ENCODE data around the gene OPN1MW. TPM values are rescaled to one million over a fixed set of nuclear protein-coding genes. Genes with fewer than 3 reads are reported as not detected.
"Not testable (repeated sequence)": the region's sequence is repeated elsewhere in the genome, so short reads cannot be mapped to it uniquely, and the experiment has no call there.

OPN1MW gene
- total RNA-seq, 4 donors from 2014 or later, result not detected

GRCh38 chrX:154140742-154141141, 41.7 kb upstream of the OPN1MW start:
- Histone ChIP-seq H3K9me3 (no peaks in the 10 kb centered on the region), H3K36me3 (no peaks in the 10 kb centered on the region), H3K4me3 (no peak overlapping the region), H3K4me1 (peaks cover 0 to 9% (median 0%) of the 10 kb centered on the region in 3 donors), H3K27ac (no peak overlapping the region), H3K27me3 (no peaks in the 10 kb centered on the region)
- 100% methylated on average over 1 of the region's 10 CpGs; no CpG with 5 or more reads in 1 of the 2 donors for WGBS, 2 donors
- no peak for DNase-seq
- TF ChIP-seq POLR2A (IDR thresholded peaks at IDR 0.05), result no peak
- intact Hi-C loops (cut with DNase I), result no loop called here

GRCh38 chrX:154142386-154142785, 40.0 kb upstream of the OPN1MW start:
- H3K4me3 ChIP-seq, result no peak overlapping the region
- TF ChIP-seq POLR2A (IDR thresholded peaks at IDR 0.05) (no peak), CTCF (IDR thresholded peaks at IDR 0.05) (no peak)
- WGBS, 2 donors, result 89 to 90% methylated on average over 6 to 8 of the region's 8 CpGs
- intact Hi-C loops (cut with DNase I), result no loop called here
- H3K27ac ChIP-seq, result no peak overlapping the region
- H3K27me3 ChIP-seq, result no peaks in the 10 kb centered on the region
- DNase-seq, result no peak
- H3K36me3 ChIP-seq, result no peaks in the 10 kb centered on the region
- no peaks in the 10 kb centered on the region for H3K4me1 ChIP-seq
- H3K9me3 ChIP-seq, result no peaks in the 10 kb centered on the region

- no peaks in the 10 kb centered on the region for H3K4me1 ChIP-seq
- no peaks in the 10 kb centered on the region for H3K9me3 ChIP-seq
- no peaks in the 10 kb centered on the region for H3K27me3 ChIP-seq
- H3K27ac ChIP-seq, result no peak overlapping the region
- no peak for DNase-seq
- H3K36me3 ChIP-seq, result no peaks in the 10 kb centered on the region
- 82 to 100% methylated on average over 5 to 15 of the region's 23 CpGs for WGBS, 2 donors
- intact Hi-C loops (cut with DNase I), result no loop called here
- no peak for TF ChIP-seq POLR2A (IDR thresholded peaks at IDR 0.05)
- TF ChIP-seq CTCF (IDR thresholded peaks at IDR 0.05), result no peak
- no peak overlapping the region for H3K4me3 ChIP-seq
These were observed 39.2 kb upstream of the OPN1MW start for GRCh38 chrX:154142950-154143745.

- H3K4me1 ChIP-seq; H3K9me3 ChIP-seq; H3K27ac ChIP-seq; intact Hi-C loops (cut with DNase I); H3K4me3 ChIP-seq; H3K36me3 ChIP-seq; H3K27me3 ChIP-seq; DNase-seq: not testable (repeated sequence)
- WGBS, 2 donors, result no CpG with 5 or more reads among the region's 15 CpGs
These were observed 38.4 kb upstream of the OPN1MW start, which contains the start of gene OPN1LW for GRCh38 chrX:154144010-154144409. Gene OPN1LW, plus strand, starts transcription at chrX:154144243. Its CDS starts 41 bp downstream, at chrX:154144284.

- H3K27me3 ChIP-seq; H3K36me3 ChIP-seq; DNase-seq; H3K9me3 ChIP-seq; H3K4me1 ChIP-seq; H3K27ac ChIP-seq; intact Hi-C loops (cut with DNase I); H3K4me3 ChIP-seq: not testable (repeated sequence)
- WGBS, 2 donors, result no CpG with 5 or more reads among the region's 6 CpGs
These were observed 31.4 kb upstream of the OPN1MW start for GRCh38 chrX:154151030-154151429.

GRCh38 chrX:154156221-154156620, 26.2 kb upstream of the OPN1MW start:
- H3K4me1 ChIP-seq; H3K9me3 ChIP-seq; H3K36me3 ChIP-seq; H3K27me3 ChIP-seq; H3K27ac ChIP-seq; DNase-seq; H3K4me3 ChIP-seq; intact Hi-C loops (cut with DNase I): not testable (repeated sequence)
- WGBS, 2 donors, result 97% methylated on average over 6 to 10 of the region's 11 CpGs

GRCh38 chrX:154157207-154157606, 25.2 kb upstream of the OPN1MW start:
- intact Hi-C loops (cut with DNase I); H3K27ac ChIP-seq; H3K4me3 ChIP-seq; H3K4me1 ChIP-seq; H3K9me3 ChIP-seq; DNase-seq; H3K27me3 ChIP-seq; H3K36me3 ChIP-seq: not testable (repeated sequence)
- no CpG with 5 or more reads among the region's 2 CpGs for WGBS, 2 donors

- H3K9me3 ChIP-seq; H3K27me3 ChIP-seq; H3K27ac ChIP-seq; intact Hi-C loops (cut with DNase I); H3K36me3 ChIP-seq; H3K4me3 ChIP-seq; DNase-seq; H3K4me1 ChIP-seq: not testable (repeated sequence)
- no CpG with 5 or more reads among the region's 15 CpGs for WGBS, 2 donors
These were observed 23.1 kb upstream of the OPN1MW start for GRCh38 chrX:154159345-154159744.

- intact Hi-C loops (cut with DNase I); H3K27me3 ChIP-seq; DNase-seq; H3K27ac ChIP-seq; H3K4me3 ChIP-seq; H3K36me3 ChIP-seq; H3K4me1 ChIP-seq; H3K9me3 ChIP-seq: not testable (repeated sequence)
- WGBS, 2 donors, result no CpG with 5 or more reads among the region's 8 CpGs
These were observed 17.5 kb upstream of the OPN1MW start for GRCh38 chrX:154164902-154165301.

GRCh38 chrX:154168384-154168783, 14.0 kb upstream of the OPN1MW start:
- intact Hi-C loops (cut with DNase I); DNase-seq; H3K9me3 ChIP-seq; H3K27ac ChIP-seq; H3K36me3 ChIP-seq; H3K4me3 ChIP-seq; H3K4me1 ChIP-seq; H3K27me3 ChIP-seq: not testable (repeated sequence)
- no CpG with 5 or more reads among the region's 13 CpGs for WGBS, 2 donors

GRCh38 chrX:154172535-154172943, 9.9 kb upstream of the OPN1MW start:
- H3K27me3 ChIP-seq; H3K4me1 ChIP-seq; H3K9me3 ChIP-seq; H3K4me3 ChIP-seq; intact Hi-C loops (cut with DNase I); H3K27ac ChIP-seq; H3K36me3 ChIP-seq; DNase-seq: not testable (repeated sequence)
- no CpG with 5 or more reads among the region's 11 CpGs for WGBS, 2 donors

Data from esophagus squamous epithelium (tissue), 5 donors.